Measurements from ENCODE around the gene ZNF672.

Gene ZNF672

DNA sequence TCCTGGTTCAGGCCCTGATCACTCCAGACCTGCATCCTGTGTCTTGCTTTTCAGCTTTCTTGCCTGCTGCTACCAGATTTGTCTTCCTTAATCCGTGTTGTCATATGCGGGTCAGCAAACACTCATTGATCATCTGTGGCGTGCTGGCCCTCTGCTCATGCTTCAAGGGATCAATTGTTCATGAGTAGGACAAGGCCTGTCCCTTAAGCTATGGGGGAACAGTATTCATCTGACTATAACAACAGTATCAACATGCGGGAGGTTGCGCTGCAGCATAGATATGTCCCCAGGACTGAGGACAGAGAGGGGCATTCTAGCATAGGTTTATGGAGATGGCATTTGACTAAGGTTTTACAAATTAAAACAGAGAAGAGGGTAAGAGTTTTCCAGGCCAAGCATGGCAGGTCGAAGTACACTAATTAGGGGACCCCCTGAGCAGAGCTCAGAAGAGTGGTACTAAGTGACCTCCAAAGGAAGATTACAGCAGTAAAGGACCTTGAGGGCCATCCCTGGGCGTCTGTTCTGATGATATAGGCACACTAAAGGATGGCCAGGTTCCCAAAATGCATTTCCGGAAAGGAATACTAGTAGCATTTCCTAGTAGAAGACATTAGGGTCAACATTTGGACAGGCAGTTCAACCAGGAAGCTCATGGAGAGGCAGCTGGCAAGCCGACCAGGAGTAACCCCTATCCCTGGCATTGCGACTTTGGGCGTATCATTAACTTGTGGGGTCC, 811 bp upstream of the ZNF672 start:
- no peak for DNase-seq

DNA sequence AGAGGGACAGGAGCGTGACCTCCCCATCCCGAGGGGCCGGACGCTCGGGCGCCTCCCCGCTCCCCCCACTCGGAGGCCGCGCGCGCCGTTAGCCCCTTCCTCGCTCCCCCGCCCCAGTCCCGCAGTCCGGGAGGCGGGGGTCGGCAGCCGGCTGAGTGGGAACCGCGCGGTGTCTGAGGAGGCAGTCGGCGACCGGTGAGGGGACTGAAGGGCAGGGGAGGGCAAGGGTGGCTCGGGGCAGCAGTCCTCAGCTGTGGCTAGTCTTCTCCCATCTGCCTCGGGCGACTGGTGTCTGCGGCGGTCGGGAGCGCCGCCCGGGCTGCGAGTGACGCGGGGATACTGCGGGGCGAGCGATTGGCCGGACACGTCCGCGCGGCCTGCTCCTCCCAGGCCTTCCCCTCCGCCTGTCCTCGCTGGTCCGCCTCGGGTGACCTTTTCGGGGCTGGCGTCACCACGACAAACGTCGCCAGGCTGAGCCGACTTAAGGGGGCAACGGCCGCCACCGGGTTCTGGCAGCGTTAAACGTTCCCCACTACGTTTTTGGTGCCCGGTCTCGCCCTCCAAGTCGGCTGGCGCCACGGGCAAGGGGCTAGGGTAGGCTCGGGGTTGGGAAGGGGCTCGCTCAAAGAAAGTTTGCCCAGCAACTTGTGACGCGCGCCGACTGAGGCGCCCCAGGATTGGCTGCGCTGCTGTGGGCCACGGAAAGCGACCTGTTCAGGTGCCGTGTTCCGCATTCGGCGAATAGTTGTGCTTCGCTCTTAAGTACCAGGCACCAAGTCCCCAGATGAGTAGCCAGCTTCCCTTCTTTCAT, 538 bp downstream of the ZNF672 start:
- DNase-seq: peak; percentile 83 to 87

DNA sequence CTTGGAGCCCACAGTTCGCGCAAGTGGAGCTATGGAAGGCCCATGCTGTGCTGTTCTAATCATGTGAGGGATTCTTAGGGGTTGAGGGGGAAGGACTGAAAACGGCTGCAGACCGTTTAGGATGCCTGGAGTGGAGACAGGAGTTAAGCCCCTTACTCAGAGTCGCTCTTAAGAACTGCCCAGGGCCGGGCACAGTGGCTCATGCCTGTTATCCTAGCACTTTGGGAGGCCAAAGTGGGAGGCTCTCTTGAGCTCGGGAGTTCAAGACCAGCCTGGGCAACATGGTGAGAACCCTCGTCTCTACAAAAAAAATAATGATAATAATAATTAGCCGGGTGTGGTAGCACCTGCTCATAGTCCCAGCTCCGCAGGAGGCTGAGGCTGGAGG, 1.1 kb downstream of the ZNF672 start:
- DNase-seq: no peak

DNA sequence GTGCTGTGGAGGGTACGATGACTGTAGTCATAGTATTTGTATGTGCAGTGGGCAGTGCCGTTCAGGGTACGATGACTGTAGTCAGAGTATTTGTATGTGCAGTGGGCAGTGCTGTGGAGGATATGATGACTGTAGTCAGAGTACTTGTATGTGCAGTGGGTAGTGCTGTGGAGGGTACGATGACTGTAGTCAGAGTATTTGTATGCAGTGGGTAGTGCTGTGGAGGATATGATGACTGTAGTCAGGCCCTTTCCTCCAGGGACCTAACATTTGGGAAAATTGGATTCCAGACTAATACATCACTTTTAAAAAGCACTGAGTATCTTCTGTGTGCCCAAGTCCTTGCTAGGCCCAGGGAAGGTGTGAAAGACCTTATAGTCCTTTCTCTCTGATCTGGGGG, 2.9 kb downstream of the ZNF672 start:
- no peak for DNase-seq

DNA sequence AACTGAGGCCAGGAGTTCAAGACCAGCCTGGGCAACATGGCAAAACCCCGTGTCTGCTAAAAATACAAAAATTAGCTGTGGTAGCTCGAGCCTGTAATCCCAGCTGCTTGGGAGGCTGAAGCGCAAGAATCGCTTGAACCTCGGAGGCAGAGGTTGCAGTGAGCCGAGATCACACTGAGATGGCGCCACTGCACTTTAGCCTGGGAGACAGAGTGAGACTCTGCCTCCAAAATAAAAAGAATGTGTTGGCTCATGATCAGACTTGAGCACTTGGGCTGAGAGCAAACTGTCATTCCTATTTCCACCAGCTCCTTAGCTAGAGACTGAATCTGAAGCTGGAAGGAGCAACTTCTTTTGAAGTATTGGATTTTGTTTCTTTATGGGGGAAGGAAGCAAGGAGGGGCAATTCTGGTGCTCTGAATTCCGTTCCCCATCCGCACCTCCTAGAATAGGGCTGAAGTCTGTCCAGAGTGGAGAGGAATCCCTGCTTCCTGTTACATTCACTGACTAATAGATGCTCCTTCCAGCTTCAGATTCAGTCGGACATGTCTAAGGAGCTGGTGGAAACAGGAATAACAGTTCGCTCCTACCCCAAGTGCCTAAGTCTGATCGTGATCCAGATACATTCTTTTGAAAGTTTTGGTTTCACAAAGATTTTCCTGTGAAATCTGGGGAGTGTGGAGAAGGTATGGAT, 3.8 kb downstream of the ZNF672 start:
- peak; percentile 36 to 40 for DNase-seq

DNA sequence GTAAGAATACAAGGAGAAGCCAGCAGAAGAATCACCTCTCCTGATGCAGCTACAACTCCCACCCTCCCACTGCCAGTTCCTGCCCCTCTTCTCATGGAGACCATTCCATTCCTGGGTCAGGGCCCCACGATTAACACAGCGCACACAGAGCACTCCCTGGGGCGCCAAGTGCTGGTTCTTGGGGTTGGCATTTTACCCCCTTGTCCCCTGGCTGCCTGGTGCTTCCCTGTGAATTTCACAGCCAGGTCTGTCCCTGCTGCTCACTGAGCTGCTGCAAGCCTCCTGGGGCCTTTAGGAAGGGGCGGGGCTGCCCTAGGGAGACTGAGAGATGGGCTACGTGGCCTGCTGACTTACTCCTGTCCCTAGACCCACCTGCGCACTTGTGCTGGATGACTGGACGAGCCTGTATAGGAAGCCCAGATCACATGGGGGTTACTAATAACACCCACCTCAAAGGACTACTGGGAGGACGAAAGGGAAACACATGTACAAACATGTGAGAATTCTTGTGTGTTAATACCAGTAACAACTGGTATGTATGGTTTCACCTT, 4.8 kb downstream of the ZNF672 start:
- no peak for DNase-seq

DNA sequence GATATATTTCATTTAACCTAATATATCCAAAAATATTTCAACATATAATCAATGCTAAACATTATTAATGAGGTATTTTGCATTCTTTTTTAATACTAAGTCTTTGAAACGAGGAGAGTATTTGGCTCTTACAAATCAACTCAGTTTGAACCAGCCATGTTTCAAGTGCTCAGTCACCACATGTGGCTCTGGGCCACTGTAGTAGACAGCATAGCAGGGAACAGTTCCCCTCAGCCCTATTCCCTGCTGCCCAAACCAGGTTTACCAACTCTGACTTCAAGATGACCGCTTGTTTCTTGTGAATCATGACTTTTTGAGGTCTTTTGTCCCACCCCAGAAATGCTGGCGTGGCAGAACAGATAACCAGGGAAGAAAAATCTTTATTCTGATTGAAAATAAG, 5.7 kb downstream of the ZNF672 start:
- no peak for DNase-seq

DNA sequence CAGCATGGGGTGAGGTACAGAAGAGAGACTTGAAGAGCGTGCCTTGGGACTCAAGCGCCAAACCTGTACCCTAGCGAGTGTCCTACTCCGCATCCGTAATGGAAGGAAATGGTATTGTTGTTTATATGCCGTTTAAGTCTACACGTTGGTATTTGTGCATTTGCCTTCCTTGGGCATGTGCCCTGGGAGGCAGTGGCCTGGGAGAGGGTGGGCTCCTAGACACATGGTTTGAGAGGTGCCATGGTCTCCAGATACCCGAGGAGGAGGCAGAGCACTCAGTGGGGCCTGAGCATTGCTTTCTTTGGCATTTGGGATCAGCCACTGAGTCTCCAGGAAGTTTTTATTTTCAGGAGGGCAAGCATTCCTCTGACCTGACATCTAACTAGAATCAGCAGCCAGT, 6.5 kb downstream of the ZNF672 start:
- DNase-seq: no peak

DNA sequence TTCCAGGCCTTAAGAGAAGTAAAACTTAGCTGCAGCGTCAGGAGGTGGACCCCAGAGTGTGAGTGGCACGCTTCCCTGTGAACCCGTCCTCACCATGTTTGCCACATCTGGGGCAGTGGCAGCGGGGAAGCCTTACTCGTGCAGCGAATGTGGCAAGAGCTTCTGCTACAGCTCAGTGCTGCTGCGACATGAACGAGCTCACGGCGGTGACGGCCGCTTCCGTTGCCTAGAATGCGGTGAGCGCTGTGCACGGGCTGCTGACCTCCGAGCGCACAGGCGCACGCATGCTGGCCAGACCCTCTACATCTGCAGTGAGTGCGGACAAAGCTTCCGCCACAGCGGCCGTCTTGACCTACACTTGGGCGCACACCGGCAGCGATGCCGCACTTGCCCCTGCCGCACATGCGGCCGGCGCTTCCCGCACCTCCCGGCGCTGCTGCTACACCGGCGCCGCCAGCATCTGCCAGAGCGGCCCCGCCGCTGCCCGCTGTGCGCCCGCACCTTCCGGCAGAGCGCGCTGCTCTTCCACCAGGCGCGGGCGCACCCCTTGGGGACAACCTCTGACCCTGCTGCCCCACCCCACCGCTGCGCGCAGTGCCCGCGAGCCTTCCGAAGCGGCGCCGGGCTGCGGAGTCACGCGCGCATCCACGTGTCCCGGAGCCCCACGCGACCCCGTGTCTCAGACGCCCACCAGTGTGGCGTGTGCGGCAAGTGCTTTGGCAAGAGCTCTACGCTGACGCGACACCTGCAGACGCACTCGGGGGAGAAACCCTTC, 9.3 kb downstream of the ZNF672 start:
- no peak for DNase-seq

DNA sequence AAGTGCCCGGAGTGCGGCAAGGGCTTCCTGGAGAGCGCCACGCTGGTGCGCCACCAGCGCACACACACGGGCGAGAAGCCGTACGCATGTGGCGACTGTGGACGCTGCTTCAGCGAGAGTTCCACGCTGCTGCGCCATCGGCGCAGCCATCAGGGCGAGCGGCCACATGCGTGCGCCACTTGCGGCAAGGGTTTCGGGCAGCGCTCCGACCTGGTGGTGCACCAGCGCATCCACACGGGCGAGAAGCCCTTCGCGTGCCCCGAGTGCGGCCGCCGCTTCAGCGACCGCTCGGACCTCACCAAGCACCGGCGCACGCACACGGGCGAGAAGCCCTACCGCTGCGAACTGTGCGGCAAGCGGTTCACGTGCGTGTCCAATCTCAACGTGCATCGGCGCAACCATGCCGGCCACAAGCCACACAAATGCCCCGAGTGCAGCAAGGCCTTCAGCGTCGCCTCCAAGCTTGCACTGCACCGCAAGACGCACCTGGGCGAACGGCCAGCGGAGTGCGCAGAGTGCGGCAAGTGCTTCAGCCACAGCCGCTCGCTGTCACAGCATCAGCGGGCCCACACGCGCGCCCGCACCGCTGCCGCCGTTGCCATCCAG, 10.0 kb downstream of the ZNF672 start:
- no peak for DNase-seq

DNA sequence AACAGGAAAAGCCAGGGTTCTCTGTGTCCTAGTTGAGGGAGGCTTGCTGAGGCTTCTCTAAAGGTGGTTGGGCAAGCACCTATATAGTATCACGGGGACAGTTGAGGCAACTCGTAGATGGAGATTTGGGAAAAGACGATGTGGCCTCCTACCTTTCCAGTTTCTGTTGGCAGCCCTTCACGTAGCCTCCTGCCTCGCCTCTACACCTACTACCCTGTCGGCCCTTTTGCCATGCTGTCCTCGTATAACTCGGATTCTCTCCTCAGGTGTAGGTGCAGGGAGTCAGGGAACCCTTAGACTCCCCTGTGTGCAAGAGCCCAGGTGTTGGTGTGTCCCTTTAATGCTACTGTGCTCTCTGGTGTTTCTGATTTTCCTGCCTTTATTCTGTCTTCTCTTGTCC, 10.6 kb downstream of the ZNF672 start:
- DNase-seq: no peak

DNA sequence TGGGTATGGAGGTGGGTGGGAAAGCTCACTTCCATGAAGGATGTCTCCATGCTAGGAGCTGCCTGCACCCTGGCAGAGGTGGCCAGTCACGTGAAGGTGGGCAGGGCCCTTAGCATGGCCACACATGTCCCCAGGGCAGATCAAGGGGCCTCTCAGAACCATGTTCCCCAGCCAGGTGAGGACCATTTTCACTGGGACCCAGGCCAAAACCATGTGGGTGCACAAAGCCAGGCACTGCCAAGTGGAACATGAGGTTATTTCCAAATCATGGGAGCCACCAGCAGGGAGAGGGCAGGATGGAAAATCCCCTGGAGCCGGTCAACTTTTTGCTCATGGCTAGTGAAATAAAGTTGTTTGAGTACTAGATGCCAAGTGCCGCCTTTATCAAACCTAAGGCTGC, 11.1 kb downstream of the ZNF672 start:
- no peak for DNase-seq

DNA sequence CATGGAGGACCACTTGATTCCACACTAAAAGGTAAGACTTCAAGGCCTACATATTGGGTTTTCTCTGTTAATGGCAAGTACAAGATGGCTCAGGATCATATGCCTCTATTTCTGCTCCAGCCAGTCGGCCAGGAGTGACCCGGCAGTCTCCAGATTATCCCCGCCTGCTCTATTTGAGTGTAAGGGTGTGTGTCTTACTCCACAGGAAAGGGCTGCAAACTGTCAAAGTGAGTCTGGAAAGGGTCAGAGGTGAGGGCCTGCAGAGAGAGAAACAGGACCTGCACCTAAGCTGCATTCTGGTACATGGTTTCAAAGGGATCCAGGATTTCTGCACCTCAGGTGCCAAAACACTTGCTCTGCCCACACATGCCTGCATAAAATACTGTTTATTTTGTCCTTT, 11.6 kb downstream of the ZNF672 start:
- no peak for DNase-seq

DNA sequence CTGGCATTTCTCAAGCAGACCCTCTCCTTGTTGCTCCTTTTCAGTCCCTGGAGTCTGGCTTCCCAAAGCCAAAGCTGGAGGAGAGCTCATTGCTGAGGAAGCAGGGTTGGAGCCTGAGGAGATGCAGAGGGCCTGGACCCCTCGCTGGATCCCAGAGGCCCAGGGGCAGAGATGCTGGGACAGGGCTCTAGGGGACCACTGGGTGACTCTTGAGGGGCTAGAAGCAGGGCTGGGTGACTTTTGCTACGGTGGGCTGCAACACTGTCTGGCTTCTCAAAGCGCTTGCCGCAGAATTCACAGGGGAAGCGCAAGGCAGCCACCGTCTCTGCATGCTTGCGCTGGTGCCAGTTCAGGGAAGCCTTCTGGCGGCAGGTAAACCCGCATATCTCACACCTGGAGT, 12.1 kb downstream of the ZNF672 start:
- no peak for DNase-seq

DNA sequence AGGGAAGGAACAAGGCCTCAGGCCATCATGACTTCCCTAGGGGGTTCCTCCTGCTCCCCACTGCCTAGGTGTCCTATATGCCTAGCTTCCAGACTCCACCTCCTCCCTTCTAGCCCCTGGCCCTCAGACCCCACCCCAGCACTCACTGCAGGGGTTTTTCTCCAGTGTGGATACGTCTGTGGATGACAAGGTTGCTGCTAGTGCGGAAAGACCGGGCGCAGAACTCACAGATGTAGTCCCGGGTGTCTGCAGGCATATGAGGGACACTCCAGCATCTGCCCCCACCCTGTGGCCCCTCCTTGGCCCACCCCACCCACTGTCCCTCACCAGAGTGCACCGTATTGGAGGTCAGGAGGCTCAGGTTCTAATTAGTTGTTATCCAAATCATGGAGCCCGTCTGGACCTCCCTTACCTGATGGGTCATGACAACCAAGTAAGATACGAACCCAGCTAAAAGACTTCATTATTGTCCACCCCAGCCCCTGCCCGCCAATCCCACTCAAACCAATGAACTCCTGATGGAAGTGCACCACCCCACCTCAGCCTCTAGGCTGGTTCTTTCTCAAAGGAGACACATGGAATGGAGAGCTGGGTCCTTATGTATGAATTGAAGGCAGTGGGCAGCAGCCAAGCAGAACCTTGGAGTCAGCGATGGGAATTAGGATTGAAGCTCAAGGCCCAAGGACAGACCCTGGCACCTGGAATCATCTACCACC, 12.7 kb downstream of the ZNF672 start:
- no peak for DNase-seq

DNA sequence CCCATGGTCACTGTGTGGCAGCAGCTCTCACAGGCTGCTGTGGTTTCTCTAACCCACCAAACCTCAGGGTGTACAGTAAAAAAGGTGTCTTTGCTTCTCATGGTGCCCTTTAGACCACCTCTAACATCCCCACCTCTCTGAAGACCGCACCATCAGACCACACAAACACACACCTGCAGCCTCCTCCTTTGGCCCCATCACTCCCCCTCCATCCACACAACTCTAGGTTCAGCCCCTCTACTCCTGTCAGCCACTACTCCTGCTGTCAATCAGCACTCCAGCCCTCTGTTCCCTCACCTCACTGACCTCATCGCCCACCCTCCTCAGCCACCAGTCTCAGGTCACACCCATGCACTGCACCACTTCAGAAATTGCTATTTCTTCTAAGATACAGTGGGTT, 13.4 kb downstream of the ZNF672 start:
- no peak for DNase-seq

DNA sequence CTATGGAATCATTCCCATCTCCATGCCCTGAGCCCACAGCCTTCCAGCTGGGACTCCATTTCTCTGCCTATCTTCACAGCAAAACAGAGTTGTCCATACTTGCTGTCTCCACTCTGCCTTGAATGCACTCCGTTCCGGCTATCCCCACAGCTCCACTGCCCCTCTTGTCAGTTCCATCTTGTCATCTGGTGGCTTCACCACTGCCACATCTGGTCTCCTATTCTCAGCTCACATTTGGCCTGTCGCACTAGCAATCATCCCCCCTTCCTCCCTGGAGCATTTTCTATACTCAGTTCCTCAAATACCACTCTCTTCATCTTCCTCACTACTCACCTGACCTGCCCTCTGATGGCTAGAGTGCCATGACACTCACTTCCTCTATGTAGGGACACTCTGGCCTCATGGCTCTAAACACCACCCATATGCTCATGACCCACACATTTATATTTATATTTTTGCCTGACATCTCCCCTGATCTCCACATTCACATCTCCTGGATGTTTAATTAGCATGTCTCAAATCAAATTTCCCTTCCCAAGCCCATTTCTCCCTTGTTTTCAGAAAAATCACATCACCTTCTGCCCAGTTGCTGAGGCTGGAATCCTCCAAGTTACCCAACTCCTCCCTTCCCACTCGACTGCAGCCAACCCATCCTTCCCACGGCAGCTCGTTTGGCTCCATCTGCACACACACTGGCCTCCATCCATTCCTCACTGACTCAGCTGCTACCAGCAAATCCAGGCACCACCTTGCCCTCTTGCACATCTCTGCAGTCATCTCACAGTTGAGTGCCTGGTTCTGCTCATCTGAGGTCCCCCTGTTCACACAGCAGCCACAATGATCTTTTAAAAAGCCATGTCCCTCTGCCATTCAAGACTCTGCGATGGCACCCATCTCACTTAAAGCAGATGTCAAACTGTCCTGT, 14.7 kb downstream of the ZNF672 start:
- no peak for DNase-seq

DNA sequence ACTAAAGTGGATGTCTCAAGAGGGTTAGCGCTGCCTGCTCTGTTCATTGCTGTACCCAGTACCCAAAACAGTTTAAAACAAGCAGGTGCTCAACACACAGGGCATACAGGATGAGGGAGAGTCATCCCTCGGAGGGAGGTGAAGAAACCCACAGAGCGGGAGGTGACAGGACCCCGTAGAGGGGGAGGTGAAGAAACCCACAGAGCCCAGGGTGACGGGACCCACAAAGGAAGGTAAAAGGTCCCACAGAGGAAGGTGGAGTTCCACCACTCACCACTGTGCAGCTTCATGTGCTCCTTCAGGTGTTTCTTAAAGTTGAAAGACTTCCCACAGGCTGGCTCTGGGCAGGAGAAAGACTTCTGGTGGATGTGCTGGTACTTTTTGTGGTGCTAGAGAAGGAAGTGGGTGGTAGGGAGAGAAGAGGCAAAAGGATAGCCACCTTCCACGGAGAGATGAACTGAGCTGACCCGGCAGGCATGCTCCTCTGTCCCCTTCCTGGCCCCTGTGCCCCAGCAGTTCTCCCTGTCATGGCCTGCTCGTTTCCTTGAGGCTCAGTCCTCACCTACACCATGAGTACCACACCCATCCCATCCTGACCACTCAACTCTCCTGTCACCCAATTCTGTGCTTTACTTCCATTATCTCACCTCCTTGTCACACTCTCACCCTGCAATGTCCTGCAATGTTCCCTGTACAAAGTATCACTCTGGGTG, 15.8 kb downstream of the ZNF672 start:
- no peak for DNase-seq

DNA sequence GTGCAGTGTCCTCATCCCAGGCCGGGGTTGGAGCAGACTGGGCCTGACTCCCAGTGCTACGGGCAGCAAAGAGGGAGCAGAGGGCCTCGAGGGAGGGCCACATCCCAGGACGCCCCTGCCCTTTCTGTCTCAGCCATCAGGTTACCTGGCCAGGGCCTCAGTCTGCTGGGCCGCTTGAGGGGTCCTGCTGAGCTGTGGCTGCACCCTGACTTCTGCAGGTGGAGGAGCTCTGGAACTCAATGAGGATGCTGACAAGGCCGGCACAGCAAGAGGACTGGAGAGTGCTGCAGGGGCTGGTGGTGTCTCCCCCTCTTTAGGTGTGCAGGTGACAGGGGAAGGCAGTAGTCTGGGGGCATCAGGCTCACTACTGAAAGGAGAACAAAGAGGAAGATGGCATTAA, 17.6 kb downstream of the ZNF672 start:
- no peak for DNase-seq

DNA sequence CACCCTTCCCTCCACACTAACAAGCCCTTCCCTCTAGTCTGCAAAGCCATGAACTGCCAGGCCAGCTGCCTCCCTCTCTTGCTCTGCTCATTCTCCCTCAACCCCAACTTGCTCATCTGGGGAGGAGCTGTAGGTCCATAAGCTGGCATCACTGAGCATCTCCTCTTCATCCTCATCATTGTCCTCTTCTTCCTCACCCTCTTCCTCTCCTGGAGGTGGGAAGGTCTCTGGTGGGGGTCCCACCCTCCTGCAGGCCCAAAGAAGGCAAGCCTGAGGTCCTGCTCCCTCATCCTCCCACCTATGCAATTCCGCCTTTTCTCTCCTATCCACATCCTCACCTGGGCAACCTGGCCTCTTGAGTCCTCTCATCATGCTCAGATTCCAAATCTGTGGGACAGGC, 18.2 kb downstream of the ZNF672 start:
- DNase-seq: no peak
